HEK293 (cell line): ENCODE measurements around the gene KCNF1.

ENCODE experiments used
- CTCF ChIA-PET: fragments of 350-600 bp; formaldehyde crosslinking; extraction: SDS; loops from one replicate; lab custom pipeline; 2021; ENCODE audit warnings: antibody characterized with exemption; lab: Yijun Ruan, JAX
- POLR2A ChIA-PET: fragments of 300-600 bp; formaldehyde crosslinking; extraction: SDS; loops from one replicate; lab custom pipeline; 2020; ENCODE audit warnings: antibody characterized with exemption, inconsistent platforms; lab: Yijun Ruan, JAX
- H3K27ac ChIP-seq: fragments of 200-500 bp; sonication (Bioruptor generic); 2 replicates; pipeline ENCODE4 v1.5.1; 2014; ENCODE audit warnings: low read depth, low read length, control low read depth, inconsistent platforms; ENCODE audit errors: extremely low read depth
- H3K36me3 ChIP-seq, 2 experiments: fragments of 200-500 bp in 1 of 2; sonication (Bioruptor generic) in 1 of 2; 1 replicate in 1 of 2; 2 replicates in 1 of 2; pipeline ENCODE4 v1.5.1; 2014 to 2017; ENCODE audit warnings: inconsistent platforms in 2 of 2, low read length in 2 of 2; ENCODE audit not compliant: control insufficient read depth in 2 of 2, insufficient read depth in 1 of 2
- H3K4me1 ChIP-seq: fragments of 200-500 bp; sonication (Bioruptor generic); 2 replicates; pipeline ENCODE4 v1.5.1; 2014; ENCODE audit warnings: mild to moderate bottlenecking, low read length, inconsistent platforms; ENCODE audit not compliant: control insufficient read depth, insufficient read depth
- H3K4me3 ChIP-seq: 2 replicates; pipeline ENCODE4 v1.5.1; 2011; ENCODE audit warnings: low read depth, mild to moderate bottlenecking, control low read depth, low read length, moderate library complexity
- H3K9me3 ChIP-seq: fragments of 200-500 bp; sonication (Bioruptor generic); 2 replicates; pipeline ENCODE4 v1.5.1; 2014; ENCODE audit warnings: low read depth, low read length, inconsistent platforms; ENCODE audit not compliant: control insufficient read depth, insufficient read depth
- HOXC10 ChIP-seq: sonication (generic); formaldehyde crosslinking; IDR thresholded peaks from 2 replicates; pipeline ENCODE4 v1.8.1; 2023; ENCODE audit warnings: mild to moderate bottlenecking, missing genetic modification reagents
- KLF10 ChIP-seq: fragments of 450-650 bp; IDR thresholded peaks from 2 replicates; pipeline ENCODE4 v1.5.1; 2018; ENCODE audit warnings: missing biosample characterization, mild to moderate bottlenecking, missing genetic modification characterization
- KLF8 ChIP-seq: fragments of 450-650 bp; formaldehyde crosslinking; IDR thresholded peaks from 2 replicates; pipeline ENCODE4 v1.5.1; 2016; ENCODE audit warnings: missing biosample characterization, missing genetic modification characterization
- KLF9 ChIP-seq: fragments of 450-650 bp; formaldehyde crosslinking; IDR thresholded peaks from 2 replicates; pipeline ENCODE4 v1.5.1; 2016; ENCODE audit warnings: missing biosample characterization, missing genetic modification characterization, low read depth
- MEIS1 ChIP-seq: sonication (generic); formaldehyde crosslinking; IDR thresholded peaks from 2 replicates; pipeline ENCODE4 v1.8.1; 2022; ENCODE audit warnings: missing genetic modification reagents, mild to moderate bottlenecking, borderline replicate concordance
- OSR2 ChIP-seq: fragments of 450-650 bp; formaldehyde crosslinking; IDR thresholded peaks from 2 replicates; pipeline ENCODE4 v1.5.1; 2016; ENCODE audit warnings: missing biosample characterization, missing genetic modification characterization
- OVOL3 ChIP-seq: fragments of 450-650 bp; formaldehyde crosslinking; IDR thresholded peaks from 2 replicates; pipeline ENCODE4 v1.5.1; 2016; ENCODE audit warnings: missing biosample characterization, missing genetic modification characterization
- TCF7L2 ChIP-seq: IDR thresholded peaks from 2 replicates; pipeline ENCODE4 v1.6.1; 2011; ENCODE audit warnings: low read depth, mild to moderate bottlenecking, inconsistent platforms, low read length, moderate library complexity, borderline replicate concordance
- ZBTB11 ChIP-seq: fragments of 450-650 bp; formaldehyde crosslinking; conservative IDR thresholded peaks from 2 replicates; pipeline ENCODE4 v1.5.1; 2016; ENCODE audit warnings: low read depth, missing biosample characterization, missing genetic modification characterization
- ZNF10 ChIP-seq: fragments of 450-650 bp; formaldehyde crosslinking; IDR thresholded peaks from 2 replicates; pipeline ENCODE4 v1.5.1; 2017; ENCODE audit warnings: missing biosample characterization, missing genetic modification characterization
- ZNF19 ChIP-seq: fragments of 450-650 bp; formaldehyde crosslinking; IDR thresholded peaks from 2 replicates; pipeline ENCODE4; 2016; ENCODE audit warnings: missing biosample characterization, missing genetic modification characterization, low read depth
- ZNF2 ChIP-seq: fragments of 450-650 bp; formaldehyde crosslinking; IDR thresholded peaks from 2 replicates; pipeline ENCODE4 v1.5.1; 2016; ENCODE audit warnings: missing biosample characterization, missing genetic modification characterization
- ZNF354C ChIP-seq: fragments of 450-650 bp; formaldehyde crosslinking; IDR thresholded peaks from 2 replicates; pipeline ENCODE4 v1.5.1; 2016; ENCODE audit warnings: missing biosample characterization, missing genetic modification characterization, low read depth, borderline replicate concordance
- ZNF37A ChIP-seq: fragments of 450-650 bp; IDR thresholded peaks from 2 replicates; pipeline ENCODE4 v1.5.1; 2018; ENCODE audit warnings: missing biosample characterization, missing genetic modification characterization
- ZNF530 ChIP-seq: fragments of 450-650 bp; formaldehyde crosslinking; IDR thresholded peaks from 2 replicates; pipeline ENCODE4 v1.5.1; 2016; ENCODE audit warnings: low read depth, missing biosample characterization, missing genetic modification characterization
- ZNF571 ChIP-seq: fragments of 450-650 bp; formaldehyde crosslinking; IDR thresholded peaks from 2 replicates; pipeline ENCODE4 v1.5.0; 2017; ENCODE audit warnings: missing biosample characterization, missing genetic modification characterization
- ZNF596 ChIP-seq: fragments of 450-650 bp; IDR thresholded peaks from 2 replicates; pipeline ENCODE4 v1.5.0; 2018; ENCODE audit warnings: missing biosample characterization, mild to moderate bottlenecking, missing genetic modification characterization, moderate library complexity
- ZNF610 ChIP-seq: fragments of 450-650 bp; formaldehyde crosslinking; IDR thresholded peaks from 2 replicates; pipeline ENCODE4 v1.5.1; 2016; ENCODE audit warnings: missing biosample characterization, missing genetic modification characterization, borderline replicate concordance
- ZNF624 ChIP-seq: fragments of 450-650 bp; formaldehyde crosslinking; IDR thresholded peaks from 2 replicates; pipeline ENCODE4 v1.5.1; 2017; ENCODE audit warnings: missing biosample characterization, missing genetic modification characterization
- ZNF629 ChIP-seq: fragments of 450-650 bp; formaldehyde crosslinking; IDR thresholded peaks from 2 replicates; pipeline ENCODE4 v1.5.1; 2017; ENCODE audit warnings: missing biosample characterization, missing genetic modification characterization
- ZNF701 ChIP-seq: fragments of 450-650 bp; formaldehyde crosslinking; IDR thresholded peaks from 2 replicates; pipeline ENCODE4 v1.5.1; 2016; ENCODE audit warnings: missing biosample characterization, missing genetic modification characterization
- ZNF777 ChIP-seq: fragments of 450-650 bp; formaldehyde crosslinking; IDR thresholded peaks from 2 replicates; pipeline ENCODE4 v1.5.1; 2017; ENCODE audit warnings: missing biosample characterization, missing genetic modification characterization, borderline replicate concordance
- ZSCAN16 ChIP-seq: fragments of 450-650 bp; formaldehyde crosslinking; IDR thresholded peaks from 2 replicates; pipeline ENCODE4 v1.5.1; 2016; ENCODE audit warnings: missing biosample characterization, missing genetic modification characterization
- ZSCAN23 ChIP-seq: fragments of 450-650 bp; formaldehyde crosslinking; IDR thresholded peaks from 2 replicates; pipeline ENCODE4 v1.5.1; 2016; ENCODE audit warnings: missing biosample characterization, missing genetic modification characterization
- ZXDB ChIP-seq: fragments of 450-650 bp; formaldehyde crosslinking; IDR thresholded peaks from 2 replicates; pipeline ENCODE4 v1.5.1; 2016; ENCODE audit warnings: missing biosample characterization, missing genetic modification characterization
- TF ChIP-seq, protein P1 (sequence below): fragments of 450-650 bp; formaldehyde crosslinking; IDR thresholded peaks from 2 replicates; pipeline ENCODE4 v1.5.1; 2016; ENCODE audit warnings: missing biosample characterization, missing genetic modification characterization
- TF ChIP-seq, protein P2 (sequence below): fragments of 450-650 bp; formaldehyde crosslinking; IDR thresholded peaks from 2 replicates; pipeline ENCODE4; 2016; ENCODE audit warnings: missing biosample characterization, missing genetic modification characterization
- TF ChIP-seq, protein P3 (sequence below): fragments of 450-650 bp; formaldehyde crosslinking; IDR thresholded peaks from 2 replicates; pipeline ENCODE4 v1.5.1; 2016; ENCODE audit warnings: missing biosample characterization, missing genetic modification characterization

The KCNF1 gene

DNA sequence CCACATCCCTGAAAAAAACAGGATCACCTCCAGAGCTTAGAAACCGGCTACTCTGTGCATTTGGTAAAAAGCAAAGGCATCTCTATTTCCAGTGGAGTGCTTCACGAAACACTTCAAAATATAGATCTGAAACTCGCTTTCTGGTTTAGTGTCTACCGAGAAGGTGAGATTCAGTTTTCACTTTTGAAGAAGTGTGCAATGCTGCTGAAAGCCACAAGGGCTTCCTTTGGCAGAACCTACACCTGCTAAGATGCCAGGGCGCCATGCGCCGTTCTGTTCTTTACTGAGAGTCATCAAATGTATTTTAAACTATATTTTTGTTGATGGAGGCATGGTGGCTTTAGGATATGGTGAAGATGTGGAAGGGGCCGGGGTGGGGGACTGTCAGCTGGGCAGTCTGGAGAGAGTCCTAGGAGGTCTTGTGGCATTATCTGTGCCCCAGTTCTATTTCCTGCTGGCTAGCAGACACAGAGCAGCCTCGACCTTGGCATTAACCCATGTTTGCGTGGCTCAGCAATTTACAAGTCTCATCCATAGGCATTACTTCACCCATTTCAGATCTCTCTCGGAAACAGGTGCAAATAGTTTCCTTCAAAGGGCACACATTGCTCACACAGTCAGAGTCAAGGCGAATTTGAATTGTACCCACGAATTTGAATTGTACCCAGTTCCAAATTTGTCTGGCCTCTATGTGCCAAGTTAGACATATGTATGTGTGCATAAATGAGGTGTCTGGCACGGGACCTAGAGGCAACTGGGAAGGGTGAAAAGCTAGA, 46.7 kb upstream of the KCNF1 start:
- Histone ChIP-seq H3K36me3 (no peaks in the 10 kb centered on the region), H3K27ac (no peak overlapping the region), H3K4me1 (no peaks in the 10 kb centered on the region)
- POLR2A ChIA-PET, result no interaction called here
- CTCF ChIA-PET, result interaction anchor here (0.7 to 1.3 kb wide), 3 partner anchors 16 to 267 kb away, joined by 3 read pairs; no protein-coding TSS in a partner anchor
- TF ChIP-seq OVOL3 (tag by site-specific recombination), result no peak
- no peak for TF ChIP-seq ZXDB
- no peak for TF ChIP-seq ZNF624 (tag by site-specific recombination)
- no peak for TF ChIP-seq ZNF610 (tag by site-specific recombination)
- no peak for TF ChIP-seq KLF10 (tag by site-specific recombination)
- no peak for TF ChIP-seq ZNF629 (tag by site-specific recombination)
- TF ChIP-seq HOXC10 (CRISPR knock-in tag), result no peak
- no peak for TF ChIP-seq ZNF2
- TF ChIP-seq, protein P1, sequence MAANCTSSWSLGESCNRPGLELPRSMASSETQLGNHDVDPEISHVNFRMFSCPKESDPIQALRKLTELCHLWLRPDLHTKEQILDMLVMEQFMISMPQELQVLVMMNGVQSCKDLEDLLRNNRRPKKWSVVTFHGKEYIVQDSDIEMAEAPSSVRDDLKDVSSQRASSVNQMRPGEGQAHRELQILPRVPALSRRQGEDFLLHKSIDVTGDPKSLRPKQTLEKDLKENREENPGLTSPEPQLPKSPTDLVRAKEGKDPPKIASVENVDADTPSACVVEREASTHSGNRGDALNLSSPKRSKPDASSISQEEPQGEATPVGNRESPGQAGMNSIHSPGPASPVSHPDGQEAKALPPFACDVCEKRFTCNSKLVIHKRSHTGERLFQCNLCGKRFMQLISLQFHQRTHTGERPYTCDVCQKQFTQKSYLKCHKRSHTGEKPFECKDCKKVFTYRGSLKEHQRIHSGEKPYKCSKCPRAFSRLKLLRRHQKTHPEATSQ (tag by site-specific recombination), result no peak
- TF ChIP-seq ZNF530 (tag by site-specific recombination), result no peak
- TF ChIP-seq ZBTB11 (tag by site-specific recombination), result no peak
- TF ChIP-seq, protein P2, sequence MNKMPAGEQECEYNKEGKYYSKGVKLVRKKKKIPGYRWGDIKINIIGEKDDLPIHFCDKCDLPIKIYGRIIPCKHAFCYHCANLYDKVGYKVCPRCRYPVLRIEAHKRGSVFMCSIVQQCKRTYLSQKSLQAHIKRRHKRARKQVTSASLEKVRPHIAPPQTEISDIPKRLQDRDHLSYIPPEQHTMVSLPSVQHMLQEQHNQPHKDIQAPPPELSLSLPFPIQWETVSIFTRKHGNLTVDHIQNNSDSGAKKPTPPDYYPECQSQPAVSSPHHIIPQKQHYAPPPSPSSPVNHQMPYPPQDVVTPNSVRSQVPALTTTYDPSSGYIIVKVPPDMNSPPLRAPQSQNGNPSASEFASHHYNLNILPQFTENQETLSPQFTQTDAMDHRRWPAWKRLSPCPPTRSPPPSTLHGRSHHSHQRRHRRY, result no peak
- TF ChIP-seq ZNF19, result no peak
- TF ChIP-seq ZNF777, result no peak
- TF ChIP-seq ZNF354C (tag by site-specific recombination), result no peak
- TF ChIP-seq, all 188 proteins: peak for 0
- H3K4me3 ChIP-seq, result no peak overlapping the region
- H3K9me3 ChIP-seq, result no peaks in the 10 kb centered on the region

DNA sequence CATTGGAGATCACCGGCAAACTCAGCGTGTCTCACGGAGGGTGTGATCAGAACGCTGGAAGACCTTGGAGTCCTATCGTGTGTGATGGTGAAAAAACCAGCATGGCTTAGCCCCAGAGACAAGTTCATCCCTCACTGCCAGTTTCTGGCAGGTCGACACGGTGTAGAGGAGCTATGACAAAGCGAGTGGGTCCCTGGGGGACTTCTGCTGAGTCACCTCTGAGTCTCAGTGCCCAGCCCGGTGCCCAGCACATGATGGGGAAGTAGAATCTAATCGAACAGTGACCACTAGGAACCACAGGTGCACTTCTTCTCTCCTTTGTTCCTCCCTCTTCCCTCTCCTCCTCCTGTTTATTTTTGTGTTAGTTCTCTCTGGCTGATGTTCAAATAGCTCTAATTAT, 45.9 kb upstream of the KCNF1 start:
- POLR2A ChIA-PET, result no interaction called here
- Histone ChIP-seq H3K36me3 (no peaks in the 10 kb centered on the region), H3K4me1 (no peaks in the 10 kb centered on the region), H3K9me3 (no peaks in the 10 kb centered on the region), H3K27ac (no peak overlapping the region), H3K4me3 (no peak overlapping the region)
- CTCF ChIA-PET, result interaction anchor here (0.7 to 1.3 kb wide), 4 partner anchors 15 to 266 kb away, joined by 3 read pairs; no protein-coding TSS in a partner anchor
- TF ChIP-seq ZSCAN16 (no peak), ZNF37A (tag by site-specific recombination) (no peak), ZSCAN23 (tag by site-specific recombination) (no peak), TCF7L2 (no peak), ZNF10 (no peak), OSR2 (tag by site-specific recombination) (no peak), MEIS1 (no peak), KLF9 (tag by site-specific recombination) (no peak), KLF8 (tag by site-specific recombination) (no peak), ZNF571 (tag by site-specific recombination) (no peak), ZNF19 (no peak), ZNF701 (tag by site-specific recombination) (no peak), ZNF596 (no peak)
- TF ChIP-seq, protein P3, sequence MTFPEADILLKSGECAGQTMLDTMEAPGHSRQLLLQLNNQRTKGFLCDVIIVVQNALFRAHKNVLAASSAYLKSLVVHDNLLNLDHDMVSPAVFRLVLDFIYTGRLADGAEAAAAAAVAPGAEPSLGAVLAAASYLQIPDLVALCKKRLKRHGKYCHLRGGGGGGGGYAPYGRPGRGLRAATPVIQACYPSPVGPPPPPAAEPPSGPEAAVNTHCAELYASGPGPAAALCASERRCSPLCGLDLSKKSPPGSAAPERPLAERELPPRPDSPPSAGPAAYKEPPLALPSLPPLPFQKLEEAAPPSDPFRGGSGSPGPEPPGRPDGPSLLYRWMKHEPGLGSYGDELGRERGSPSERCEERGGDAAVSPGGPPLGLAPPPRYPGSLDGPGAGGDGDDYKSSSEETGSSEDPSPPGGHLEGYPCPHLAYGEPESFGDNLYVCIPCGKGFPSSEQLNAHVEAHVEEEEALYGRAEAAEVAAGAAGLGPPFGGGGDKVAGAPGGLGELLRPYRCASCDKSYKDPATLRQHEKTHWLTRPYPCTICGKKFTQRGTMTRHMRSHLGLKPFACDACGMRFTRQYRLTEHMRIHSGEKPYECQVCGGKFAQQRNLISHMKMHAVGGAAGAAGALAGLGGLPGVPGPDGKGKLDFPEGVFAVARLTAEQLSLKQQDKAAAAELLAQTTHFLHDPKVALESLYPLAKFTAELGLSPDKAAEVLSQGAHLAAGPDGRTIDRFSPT (tag by site-specific recombination), result no peak
